GM13976 (cell line): ENCODE results near the gene TGM4.

Experiments
- DNase-seq: peaks from one replicate; pipeline ENCODE4 v3.0.0; 2012; ENCODE audit warnings: low spot score
- in situ Hi-C: fragments of 300-500 bp; cut with MboI; formaldehyde crosslinking; loops from one replicate; pipeline ENCODE4 v1.12.0; 2022; ENCODE audit warnings: low sequenced_read_pairs, mixed read lengths, inconsistent platforms; ENCODE audit not compliant: unreplicated experiment
- TF ChIP-seq, protein P1 (sequence below): IDR thresholded peaks from 2 replicates; pipeline ENCODE4 v1.5.1; 2012; ENCODE audit warnings: borderline replicate concordance, mild to moderate bottlenecking; ENCODE audit not compliant: insufficient read depth; ENCODE audit errors: extremely low read depth, missing control alignments, control extremely low read depth

The TGM4 gene

GRCh38 chr3:44907612-44908011, 33.2 kb downstream of the TGM4 start:
- in situ Hi-C loops = loop anchor here (25.0 kb wide), 1 partner anchor 595 kb away; no protein-coding TSS in a partner anchor
- DNase-seq = no peak
- TF ChIP-seq, protein P1, sequence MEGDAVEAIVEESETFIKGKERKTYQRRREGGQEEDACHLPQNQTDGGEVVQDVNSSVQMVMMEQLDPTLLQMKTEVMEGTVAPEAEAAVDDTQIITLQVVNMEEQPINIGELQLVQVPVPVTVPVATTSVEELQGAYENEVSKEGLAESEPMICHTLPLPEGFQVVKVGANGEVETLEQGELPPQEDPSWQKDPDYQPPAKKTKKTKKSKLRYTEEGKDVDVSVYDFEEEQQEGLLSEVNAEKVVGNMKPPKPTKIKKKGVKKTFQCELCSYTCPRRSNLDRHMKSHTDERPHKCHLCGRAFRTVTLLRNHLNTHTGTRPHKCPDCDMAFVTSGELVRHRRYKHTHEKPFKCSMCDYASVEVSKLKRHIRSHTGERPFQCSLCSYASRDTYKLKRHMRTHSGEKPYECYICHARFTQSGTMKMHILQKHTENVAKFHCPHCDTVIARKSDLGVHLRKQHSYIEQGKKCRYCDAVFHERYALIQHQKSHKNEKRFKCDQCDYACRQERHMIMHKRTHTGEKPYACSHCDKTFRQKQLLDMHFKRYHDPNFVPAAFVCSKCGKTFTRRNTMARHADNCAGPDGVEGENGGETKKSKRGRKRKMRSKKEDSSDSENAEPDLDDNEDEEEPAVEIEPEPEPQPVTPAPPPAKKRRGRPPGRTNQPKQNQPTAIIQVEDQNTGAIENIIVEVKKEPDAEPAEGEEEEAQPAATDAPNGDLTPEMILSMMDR = no peak

GRCh38 chr3:44909063-44909462, 34.7 kb downstream of the TGM4 start:
- DNase-seq = no peak
- in situ Hi-C loops = loop anchor here (25.0 kb wide), 1 partner anchor 597 kb away; no protein-coding TSS in a partner anchor
- TF ChIP-seq, protein P1 = no peak

GRCh38 chr3:44910693-44911092, 36.3 kb downstream of the TGM4 start:
- in situ Hi-C loops = loop anchor here (10.0 to 25.0 kb wide), 2 partner anchors 376 to 598 kb away; no protein-coding TSS in a partner anchor
- no peak for DNase-seq
- TF ChIP-seq, protein P1 = no peak

GRCh38 chr3:44913868-44914468, 39.6 kb downstream of the TGM4 start:
- in situ Hi-C loops = loop anchor here (10.0 to 25.0 kb wide), 2 partner anchors 379 to 602 kb away; no protein-coding TSS in a partner anchor
- DNase-seq = peak; percentile 81
- TF ChIP-seq, protein P1 = peak; percentile 69

GRCh38 chr3:44914936-44915335, 40.5 kb downstream of the TGM4 start:
- in situ Hi-C loops = loop anchor here (10.0 to 25.0 kb wide), 2 partner anchors 380 to 603 kb away; no protein-coding TSS in a partner anchor
- TF ChIP-seq, protein P1 = no peak
- no peak for DNase-seq

GRCh38 chr3:44915702-44916438, 41.5 kb downstream of the TGM4 start:
- in situ Hi-C loops = loop anchor here (10.0 to 25.0 kb wide), 2 partner anchors 381 to 604 kb away; no protein-coding TSS in a partner anchor
- TF ChIP-seq, protein P1 = no peak
- no peak for DNase-seq
